GM18511 (cell line): ENCODE results near the gene PBX3.

ENCODE experiments used
- ATAC-seq: cut with Tn5 transposase; IDR thresholded peaks from one replicate; pipeline ENCODE4 v1.9.1; 2021; ENCODE audit warnings: mild to moderate bottlenecking, moderate library complexity; ENCODE audit not compliant: unreplicated experiment

Gene PBX3

DNA sequence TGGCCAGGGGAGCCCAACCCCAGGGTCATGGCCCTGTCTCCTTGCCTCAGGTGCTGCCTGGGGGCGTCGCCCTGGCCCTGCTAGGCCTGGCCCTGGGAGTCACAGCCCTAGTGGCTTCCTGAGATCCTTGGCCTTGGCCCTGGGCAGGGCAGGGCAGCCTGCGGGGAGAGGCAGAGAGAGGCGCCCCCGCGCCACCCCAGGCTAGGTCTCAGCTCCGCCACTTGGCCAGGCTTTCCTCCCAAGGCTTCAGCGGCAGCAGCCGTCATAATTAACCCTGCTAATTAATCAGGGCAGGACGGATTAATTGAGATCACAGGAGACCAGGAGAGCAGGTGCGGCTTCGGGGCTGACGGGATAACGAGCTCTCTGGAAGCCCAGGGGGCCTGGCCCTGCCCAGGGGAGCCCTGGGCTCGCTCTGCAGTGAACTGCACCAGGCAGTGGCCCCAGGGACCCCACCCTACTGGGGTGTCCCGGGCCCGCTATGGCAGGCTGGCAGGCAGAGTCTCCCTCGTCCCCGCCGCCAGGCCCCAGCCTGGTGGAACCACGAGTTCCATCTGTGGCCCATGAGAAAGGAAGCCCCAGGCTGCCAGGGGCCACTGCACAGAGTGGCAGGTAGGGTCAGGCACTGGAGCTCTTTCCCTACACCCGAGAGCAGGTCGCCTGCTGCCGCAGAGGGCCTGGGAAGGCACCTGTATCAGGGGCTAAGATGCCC, 269.6 kb downstream of the PBX3 start:
- ATAC-seq = no peak
